NCI-H446 (cell line): ENCODE measurements around the gene PYM1.
"Not testable (repeated sequence)": the region's sequence is repeated elsewhere in the genome, so short reads cannot be mapped to it uniquely, and the experiment has no call there.

ENCODE experiments used
- DNase-seq, 2 experiments: peaks; one replicate each; lab custom pipeline; 2025; lab: John Stamatoyannopoulos, UW

The PYM1 gene

DNA sequence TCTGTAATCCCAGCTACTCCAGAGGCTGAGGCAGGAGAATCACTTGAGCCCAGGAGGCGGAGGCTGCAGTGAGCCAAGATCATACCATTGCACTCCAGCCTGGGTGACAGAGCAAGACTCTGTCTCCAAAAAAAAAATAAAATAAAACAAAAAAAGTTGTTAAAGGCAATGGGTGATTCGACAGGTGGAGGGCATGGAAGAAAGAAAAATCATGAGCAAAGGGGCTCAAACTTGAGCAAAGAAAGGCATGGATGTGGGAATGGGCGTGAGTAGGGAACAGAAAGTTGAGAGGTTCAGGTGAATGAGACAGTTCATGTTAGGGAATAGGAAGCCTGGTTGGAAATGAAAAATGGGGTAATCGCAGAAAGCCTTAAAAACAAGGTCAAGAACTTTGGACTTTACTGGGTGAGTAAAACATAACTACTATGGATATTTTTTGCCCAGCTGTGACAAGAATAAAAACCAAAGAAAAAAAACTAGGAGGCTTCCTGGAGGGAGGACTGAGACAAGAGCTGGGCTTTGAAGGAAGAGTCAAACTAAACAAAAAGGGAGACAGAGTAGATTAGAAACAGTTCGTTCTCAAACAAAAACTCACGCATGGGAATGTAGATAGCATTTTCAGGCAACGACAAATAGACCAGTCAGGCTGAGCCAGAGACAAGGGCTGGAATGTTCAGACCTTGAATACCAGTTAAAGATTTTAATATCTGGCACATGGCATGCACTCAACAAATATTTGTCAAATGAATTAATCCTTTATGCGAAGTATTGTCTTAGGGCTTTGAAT is 18.8 kb downstream of the PYM1 start:
- DNase-seq, result no peak

DNA sequence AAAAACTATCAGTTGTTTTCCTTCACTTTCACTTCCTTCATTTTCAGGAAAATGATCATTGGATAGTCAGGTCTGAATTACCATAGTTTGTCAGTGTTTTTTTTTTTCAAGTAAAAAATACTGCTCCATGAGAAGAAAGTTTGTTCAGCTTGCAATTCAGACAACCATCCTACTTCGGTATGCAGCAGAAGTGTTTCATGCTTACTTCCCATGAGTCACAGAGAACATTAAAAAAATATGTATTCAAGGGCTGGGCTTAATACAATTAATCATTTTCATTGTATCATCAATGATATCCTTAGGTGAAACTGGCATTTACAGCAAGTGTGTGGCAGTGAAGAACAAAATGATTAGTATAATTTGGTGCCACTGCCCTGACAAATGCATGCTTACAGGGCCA is 21.6 kb downstream of the PYM1 start:
- DNase-seq, result no peak

DNA sequence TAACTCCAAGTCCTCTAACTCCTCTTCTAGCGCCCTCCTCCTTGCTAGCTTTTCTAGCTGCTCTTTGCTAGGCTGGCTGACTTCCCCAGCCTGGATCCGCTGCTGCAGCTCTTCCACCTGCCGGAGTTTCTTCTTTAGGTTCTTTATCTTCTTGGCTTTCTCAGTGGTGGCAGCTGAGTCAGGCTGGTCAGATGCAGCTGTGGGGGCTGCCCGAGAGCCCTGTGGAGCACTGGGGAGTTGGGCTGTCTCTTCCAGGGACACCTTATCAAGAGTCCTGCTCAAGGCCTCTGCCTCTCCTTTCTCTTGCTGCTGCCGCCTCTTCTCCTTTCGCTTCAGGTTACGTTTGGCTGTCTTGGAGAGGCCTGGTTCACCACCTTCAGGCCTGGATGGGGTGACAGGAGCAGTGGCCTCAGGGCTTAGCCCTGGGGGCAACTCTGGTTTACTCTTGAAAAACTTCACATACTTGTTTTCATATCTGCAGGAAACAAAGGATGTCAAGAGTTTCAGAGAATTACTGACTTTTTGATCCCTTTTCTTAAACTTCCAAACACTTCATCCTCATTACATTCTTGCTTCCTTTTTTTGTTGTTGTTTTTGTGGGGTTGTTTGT is 25.7 kb downstream of the PYM1 start:
- no peak for DNase-seq

GRCh38 chr12:55899082-55899481 is 28.6 kb downstream of the PYM1 start:
- DNase-seq, result no peak

GRCh38 chr12:55893723-55894122 is 34.0 kb downstream of the PYM1 start:
- no peak for DNase-seq

DNA sequence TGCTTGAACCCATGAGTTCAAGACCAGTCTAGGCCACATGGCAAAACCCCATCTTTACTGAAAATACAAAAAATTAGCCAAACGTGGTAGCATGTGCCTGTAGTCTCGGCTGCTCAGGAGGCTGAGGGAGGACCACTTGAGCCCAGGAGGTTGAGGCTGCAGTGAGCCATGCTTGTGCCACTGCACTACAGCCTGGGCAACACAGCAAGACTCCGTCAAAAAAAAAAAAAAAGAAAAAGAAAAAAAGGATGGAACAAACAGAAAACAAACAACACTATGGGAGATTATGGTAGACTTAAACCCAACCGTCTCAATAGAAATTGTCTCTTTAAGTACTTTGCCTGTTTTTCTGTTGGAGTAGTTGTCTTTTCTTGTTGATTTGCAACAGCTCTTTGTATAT is 36.4 kb downstream of the PYM1 start:
- no peak for DNase-seq

DNA sequence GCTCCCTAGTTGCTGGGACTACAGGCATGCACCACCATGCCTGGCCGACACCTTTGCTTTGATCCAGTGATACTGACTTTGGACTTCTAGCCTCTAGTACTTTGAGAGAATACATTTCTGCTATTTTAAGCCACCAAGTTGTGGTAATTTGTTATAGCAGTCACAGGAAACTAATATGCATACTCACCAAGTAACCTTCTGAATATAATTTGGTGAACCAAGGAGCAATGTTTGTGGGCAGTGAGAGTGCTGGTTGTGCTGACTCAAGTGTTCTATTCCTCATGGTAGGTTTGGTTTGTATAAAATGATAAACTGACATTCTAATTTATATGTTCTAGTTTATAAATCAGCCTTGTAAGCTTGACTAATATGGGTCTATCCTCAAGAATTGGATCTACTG is 42.6 kb downstream of the PYM1 start:
- DNase-seq, result no peak

DNA sequence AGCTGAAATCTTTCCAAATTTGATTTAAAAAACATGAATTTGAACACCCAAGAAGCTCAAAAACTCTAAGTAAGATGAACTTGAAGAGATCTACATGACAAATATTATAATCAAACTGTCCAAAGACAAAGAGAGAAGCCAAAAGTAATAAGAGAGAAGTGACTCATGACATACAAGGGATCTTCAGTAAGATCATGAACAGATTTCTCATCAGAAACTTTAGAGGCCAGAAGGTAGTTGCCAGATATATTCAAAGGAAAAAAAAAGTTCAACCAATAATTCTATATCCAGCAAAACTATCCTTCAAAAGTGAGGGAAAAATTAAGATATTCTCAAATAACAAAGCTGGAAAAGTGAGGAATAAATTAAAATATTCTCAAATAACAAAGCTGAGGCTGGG is 49.9 kb downstream of the PYM1 start:
- no peak for DNase-seq

- DNase-seq, result no peak
Observed at GRCh38 chr12:55875704-55876467, 51.8 kb downstream of the PYM1 start.

DNA sequence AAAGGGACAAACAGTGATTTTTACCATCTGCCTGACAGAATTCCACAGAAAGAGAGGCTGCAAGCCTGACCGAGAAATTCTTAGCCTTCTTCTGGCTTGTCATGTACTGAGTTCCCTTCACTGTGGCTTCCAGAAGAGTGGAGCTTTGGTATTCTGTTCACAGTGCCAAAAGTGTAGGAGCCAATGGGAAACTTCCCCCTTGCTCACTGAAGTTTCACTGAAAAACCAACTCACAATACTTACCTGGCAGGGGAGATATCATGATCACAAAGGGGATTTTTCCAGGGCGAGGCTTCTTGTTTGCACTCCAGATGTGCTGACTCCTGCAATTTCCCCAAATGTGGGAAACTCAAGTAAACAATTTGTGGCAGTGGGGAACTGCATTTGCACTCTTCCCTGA is 53.3 kb downstream of the PYM1 start:
- DNase-seq, result no peak

DNA sequence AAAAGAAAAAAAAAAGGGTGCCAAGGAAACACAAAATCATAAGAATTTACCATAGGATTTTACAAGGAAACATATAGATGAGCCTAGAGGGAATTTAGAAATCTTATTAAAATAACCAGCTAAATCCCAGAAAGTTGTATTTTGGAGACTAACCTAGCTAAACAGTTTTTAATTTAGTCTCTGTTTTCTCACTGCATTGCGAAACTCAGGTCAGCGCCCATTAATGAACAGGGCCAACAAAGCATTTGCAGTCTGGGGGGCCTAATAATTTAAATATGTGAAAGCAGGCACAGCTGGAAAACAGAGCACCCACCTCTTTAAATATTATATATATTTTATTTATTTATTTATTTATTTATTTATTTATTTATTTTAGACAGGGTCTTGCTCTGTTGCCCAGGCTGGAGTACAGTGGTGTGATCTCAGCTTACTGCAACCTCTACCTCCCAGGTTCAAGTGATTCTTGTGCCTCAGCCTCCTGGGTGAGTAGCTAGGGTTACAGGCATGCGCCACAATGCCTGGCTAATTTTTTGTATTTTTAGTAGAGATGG is 61.2 kb downstream of the PYM1 start:
- DNase-seq, result not testable (repeated sequence)

DNA sequence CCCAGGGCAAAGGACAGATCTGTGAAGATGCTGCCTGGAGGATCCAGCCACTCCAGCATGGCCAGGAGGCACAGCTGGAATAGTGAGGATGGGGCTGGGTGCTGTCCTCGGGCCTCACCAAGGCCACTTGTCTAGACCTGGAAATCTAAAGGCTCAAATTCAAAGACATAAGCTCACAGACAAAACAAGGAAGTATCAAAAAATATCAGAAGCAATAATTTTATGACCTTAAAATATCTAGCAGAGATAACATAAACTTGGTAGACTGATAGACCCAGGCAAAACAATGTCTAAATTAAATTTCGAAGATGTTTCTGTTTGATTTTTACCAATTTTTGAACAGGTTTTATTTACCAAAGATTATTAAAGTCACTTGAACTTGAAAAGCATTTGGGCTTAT is 62.4 kb downstream of the PYM1 start:
- no peak for DNase-seq

DNA sequence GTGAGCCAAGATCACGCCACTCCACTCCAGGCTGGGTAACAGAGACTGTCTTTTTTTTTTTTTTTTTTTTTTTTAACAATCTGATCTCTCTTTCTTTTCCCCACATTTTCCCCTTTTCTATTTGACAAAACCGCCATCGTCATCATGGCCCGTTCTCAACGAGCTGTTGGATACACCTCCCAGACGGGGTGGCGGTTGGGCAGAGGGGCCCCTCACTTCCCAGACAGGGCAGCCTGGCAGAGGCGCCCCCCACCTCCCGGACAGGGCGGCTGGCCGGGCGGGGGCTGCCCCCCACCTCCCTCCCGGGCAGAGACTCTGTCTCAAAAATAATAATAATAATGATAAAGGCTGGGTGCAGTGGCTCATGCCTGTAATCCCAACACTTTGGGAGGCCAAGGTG is 64.8 kb downstream of the PYM1 start:
- DNase-seq, result not testable (repeated sequence)

DNA sequence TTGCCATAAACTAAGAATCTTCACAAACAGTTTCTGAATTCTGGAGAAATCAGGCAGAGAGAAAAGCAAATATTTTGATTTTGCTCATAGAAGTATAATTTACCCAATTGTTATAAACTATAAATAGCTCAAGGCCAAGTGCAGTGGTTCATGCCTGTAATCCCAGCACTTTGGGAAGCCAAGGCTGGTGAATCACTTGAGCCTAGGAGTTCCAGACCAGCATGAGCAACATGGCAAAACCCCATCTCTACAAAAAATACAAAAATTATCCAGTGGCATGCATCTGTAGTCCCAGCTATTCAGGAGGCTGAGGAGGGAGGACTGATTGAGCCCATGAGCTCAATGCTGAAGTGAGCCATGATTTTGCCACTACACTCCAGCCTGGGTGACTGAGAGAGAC is 65.4 kb downstream of the PYM1 start:
- no peak for DNase-seq

DNA sequence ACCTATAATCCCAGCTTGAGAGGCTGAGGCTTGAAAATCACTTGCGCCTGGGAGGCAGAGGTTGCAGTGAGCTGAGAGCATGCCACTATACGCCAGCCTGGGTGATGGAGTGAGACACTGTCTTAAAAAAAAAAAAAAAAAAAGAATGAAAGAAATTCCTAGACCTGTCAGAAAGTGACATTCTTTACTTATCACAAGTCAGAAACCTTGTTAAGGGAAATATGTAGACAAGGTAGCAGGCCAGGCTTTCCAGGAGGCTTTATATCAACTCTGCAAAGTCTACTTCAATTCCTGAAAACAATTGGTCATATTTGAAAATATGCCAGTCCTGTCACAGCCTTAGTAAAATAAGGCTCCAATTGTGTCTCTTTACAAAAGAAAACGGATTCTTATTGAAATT is 65.8 kb downstream of the PYM1 start:
- DNase-seq, result no peak

- DNase-seq, result no peak
Observed at GRCh38 chr12:55861396-55861795, 66.3 kb downstream of the PYM1 start.

DNA sequence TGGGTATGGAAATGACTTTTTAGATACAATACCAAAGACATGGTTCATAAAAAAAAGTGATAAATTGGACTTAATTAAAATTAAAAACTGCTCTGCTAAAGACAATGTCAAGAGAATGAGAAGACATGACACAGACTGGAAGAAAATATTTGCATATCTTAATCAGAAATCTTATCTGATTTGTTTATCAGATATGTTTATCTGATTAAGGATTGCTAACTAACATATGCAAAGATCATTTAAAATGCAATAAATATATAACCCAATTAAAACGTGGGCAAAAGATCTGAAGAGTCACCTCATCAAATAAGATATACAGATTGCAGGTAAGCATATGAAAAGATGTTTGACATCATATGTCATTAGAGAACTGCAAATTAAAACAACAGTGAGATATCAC is 75.0 kb downstream of the PYM1 start:
- DNase-seq, result no peak
